WI38 (cell line): ENCODE measurements around the gene ADTRP.

Source experiments
- H3K4me3 ChIP-seq: 2 replicates; pipeline ENCODE4 v1.5.1; 2011; ENCODE audit warnings: low read depth, mild to moderate bottlenecking, control low read depth, low read length
- CTCF ChIP-seq: IDR thresholded peaks from 2 replicates; pipeline ENCODE4 v1.5.1; 2012; ENCODE audit warnings: low read depth, mild to moderate bottlenecking, control low read depth, low read length

Gene ADTRP

GRCh38 chr6:11714116-11714797 is 64.3 kb downstream of the ADTRP start:
- no peak for TF ChIP-seq CTCF
- no peak overlapping the region for H3K4me3 ChIP-seq

- no peak for TF ChIP-seq CTCF
- no peak overlapping the region for H3K4me3 ChIP-seq
Measured at GRCh38 chr6:11712760-11713159, 65.8 kb downstream of the ADTRP start.

- H3K4me3 ChIP-seq: no peak overlapping the region
- TF ChIP-seq CTCF: no peak
Measured at GRCh38 chr6:11711984-11712711, 66.5 kb downstream of the ADTRP start.

- no peak for TF ChIP-seq CTCF
- H3K4me3 ChIP-seq: peak overlapping the region; percentile 7; the same call in 1 of the 2 replicates
Measured at GRCh38 chr6:11711003-11711983, 67.3 kb downstream of the ADTRP start.

- no peak overlapping the region for H3K4me3 ChIP-seq
- no peak for TF ChIP-seq CTCF
Measured at GRCh38 chr6:11710311-11710761, 68.3 kb downstream of the ADTRP start.

- TF ChIP-seq CTCF: no peak
- H3K4me3 ChIP-seq: no peak overlapping the region
Measured at GRCh38 chr6:11706171-11706570, 72.4 kb downstream of the ADTRP start.
